NK-92 (cell line): ENCODE measurements around the gene DSTN.

Source experiments
- DNase-seq: peaks from one replicate; lab custom pipeline; 2025; ENCODE audit not compliant: unreplicated experiment; lab: John Stamatoyannopoulos, UW

Gene DSTN

DNA sequence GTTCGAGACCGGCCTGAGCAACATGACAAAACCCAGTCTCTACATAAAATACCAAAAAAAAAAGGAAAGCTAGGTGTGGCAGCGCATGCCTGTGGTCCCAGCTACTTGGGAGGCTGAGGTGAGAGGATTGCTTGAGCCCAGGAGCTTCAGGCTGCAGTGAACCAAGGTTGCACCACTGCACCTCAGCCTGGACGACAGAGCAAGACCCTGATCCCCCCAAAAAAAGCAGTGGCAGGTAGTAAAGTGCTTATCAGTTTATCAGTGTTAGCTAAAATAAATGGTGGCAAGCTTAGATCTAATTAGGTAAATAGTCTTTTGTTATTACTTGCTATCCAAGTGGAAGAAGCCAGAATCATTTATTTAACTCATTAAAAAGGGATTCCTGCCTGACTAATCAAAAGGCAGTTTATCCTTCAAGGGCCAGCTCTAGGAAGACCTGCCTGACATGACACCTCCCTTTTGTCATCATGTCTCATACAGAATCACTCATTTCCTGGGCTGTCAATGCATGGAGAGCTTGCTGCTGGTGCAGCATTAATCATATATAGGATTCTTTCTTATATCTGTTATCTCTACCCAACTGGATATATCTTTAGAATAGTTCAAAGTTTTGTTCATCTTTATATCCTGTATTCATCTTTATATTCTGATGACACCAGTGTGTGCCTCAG lies 9.6 kb downstream of the DSTN start:
- DNase-seq, result no peak

DNA sequence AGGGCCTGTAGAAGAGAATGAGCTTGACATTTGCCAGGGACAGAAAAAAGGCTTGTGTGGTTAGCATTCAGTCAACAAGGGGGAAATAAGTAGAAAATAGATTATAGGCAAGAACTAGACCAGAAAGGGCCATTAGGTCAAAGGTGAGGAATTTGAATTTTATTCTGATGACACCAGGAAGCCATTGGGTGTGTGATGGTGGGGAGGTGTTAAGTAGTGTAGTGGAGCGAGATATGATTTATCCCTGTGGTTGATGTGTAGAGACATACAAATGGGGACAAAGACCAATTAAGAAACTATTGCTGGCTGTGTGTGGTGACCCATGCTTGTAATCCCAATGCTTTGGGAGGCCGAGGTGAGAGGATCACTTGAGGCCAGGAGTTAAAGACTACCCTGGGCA lies 11.0 kb downstream of the DSTN start:
- no peak for DNase-seq

DNA sequence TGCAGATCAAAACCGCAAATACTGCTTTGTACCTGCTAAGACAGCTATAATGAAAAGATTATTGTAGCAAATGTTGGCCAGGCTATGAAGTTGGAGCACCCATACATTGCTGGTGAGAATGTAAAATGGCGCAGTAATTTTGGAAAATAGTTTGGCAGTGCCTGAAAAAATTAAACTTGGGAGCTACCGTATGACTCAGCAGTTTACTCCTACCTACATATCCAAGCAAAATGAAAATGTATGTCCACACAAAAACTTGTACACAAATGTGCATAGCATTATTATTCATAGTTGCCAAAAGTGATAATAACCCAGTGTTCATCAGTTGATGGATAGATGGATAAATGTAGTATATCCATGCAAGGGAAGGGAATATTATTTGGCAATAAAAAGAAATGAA lies 13.3 kb downstream of the DSTN start:
- DNase-seq, result no peak

DNA sequence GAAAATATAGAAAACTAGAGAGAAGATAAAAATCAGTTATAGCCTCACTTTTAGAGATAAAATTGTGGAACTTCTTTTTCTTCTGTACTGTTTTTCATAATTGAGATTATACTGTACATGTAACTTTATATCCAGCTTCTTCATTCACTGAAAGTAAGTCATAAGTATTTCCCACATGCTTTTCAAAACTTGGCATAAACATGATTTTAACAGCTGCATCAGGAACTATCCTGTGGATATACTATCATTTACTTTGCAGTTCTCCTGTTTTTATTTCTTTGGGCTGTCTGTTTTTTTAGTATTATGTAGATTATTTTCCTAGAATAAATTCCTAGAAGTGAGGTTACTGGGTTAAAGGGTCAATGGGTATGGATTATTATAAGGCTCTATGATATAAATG lies 14.8 kb downstream of the DSTN start:
- no peak for DNase-seq

DNA sequence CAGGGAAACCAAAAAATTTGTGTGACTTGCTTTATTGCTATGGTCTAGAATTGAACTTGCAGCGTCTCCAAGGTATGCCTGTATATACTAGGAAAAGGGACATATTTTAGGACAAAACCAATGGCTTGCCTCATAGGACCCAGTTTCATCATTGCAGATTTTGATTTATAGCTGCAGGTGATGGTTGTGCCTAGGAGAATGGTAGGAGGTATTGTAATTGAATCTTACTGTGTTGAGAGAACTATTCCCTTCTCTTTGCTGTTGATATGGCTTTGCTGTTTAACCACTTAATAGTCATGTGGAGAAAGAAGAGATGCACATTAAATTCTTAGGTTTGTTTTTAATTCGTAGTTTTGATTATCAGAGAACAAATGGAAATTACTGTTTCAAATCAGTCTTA lies 16.4 kb downstream of the DSTN start:
- DNase-seq, result no peak

DNA sequence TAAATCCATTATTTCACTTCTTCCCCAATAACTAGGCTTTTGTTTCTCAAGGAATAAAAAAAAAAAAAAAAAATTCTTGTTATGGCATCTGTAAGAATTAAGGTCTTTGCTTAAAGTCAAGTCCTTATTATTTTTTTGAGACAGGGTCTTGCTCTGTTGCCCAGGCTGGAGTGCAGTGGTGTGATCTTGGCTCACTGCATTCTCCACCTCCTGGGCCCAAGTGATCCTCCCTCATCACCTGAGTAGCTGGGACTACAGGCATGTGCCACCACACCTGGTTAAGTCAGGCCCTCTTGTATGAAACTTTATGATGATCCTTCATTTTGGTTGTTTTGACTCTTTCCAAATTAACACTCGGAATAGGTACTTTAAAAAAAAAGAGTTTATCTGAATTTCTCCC lies 17.3 kb downstream of the DSTN start:
- no peak for DNase-seq

DNA sequence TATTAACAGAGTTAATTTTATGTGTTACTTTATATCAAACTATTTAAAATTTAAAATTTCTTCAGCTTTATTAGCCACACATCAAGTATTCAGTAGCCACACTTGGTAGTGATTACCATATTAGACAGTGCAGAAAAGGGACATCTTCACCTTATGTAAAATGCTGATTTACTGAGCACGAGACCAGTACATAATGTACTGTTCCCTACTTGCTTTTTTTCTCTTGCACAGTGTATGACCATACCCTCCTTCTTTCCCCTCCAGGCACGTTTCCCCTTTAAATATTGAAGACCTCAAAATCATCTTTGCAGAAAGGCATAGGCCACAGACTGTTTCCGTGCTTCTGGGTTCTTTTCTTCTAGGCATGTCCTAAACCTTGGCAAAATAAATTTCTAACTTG lies 17.9 kb downstream of the DSTN start:
- DNase-seq, result no peak

DNA sequence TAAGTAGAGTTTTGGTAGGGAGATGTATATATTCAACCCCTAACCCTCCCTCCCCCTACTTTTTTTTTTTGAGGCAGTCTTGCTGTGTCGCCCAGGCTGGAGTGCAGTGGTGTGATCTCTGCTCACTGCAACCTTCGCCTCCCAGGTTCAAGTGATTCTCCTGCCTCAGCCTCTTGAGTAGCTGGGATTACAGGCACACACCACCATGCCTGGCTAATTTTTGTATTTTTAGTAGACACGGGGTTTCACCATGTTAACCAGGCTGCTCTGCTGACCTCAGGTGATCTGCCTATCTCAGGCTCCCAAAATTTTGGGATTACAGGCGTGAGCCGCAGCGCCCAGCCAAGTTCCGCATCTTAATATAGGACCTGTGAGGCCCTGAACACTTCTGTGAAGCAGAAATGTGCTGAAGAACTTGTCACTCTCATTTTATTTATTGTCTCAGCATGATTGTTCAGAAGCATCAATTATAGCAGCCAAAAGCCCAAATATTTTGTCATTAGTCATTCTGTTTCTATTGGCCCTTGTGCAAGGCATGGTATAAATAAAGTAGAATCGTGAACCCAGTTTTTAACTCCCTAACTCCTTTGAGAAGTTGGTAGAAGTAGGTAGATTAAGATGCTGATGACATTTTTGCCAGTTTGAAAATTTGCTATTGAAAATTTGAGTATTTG lies 19.4 kb downstream of the DSTN start:
- no peak for DNase-seq

DNA sequence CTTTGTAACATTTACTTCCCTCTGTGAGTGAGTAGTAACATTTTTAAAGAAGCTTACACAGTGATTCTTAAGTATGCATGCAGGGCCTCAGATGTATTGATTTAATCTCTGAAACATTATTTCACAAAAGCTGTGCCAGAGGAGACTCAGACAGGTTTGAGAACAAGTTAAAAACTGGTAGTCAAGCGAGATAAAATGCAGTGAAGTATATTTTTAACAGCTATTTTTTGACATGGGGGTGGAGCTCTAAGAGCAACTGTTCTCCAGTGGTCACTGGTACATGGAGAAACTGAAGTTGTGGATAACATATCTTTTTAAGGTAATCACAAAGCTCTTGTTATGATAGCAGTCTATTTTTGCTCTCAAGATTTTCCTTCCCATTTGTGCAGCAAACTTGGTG lies 20.4 kb downstream of the DSTN start:
- no peak for DNase-seq

DNA sequence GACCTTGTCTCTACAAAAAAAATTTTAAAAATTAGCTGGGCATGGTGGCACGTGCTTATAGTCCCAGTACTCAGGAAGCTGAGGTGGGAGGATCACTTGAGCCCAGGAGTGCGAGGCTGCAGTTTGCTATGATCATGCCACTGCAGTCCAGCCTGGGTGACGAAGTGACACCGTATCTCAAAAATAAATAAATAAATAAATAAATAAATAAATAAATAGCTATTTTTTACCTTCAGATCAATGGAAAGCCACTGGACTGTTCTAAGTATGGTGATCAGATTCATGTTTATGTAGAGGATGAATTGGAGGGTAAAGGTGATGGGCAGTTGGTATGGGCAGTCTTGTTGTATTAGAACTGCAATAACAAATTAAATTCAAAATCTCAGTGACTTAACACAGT lies 24.0 kb downstream of the DSTN start:
- no peak for DNase-seq

DNA sequence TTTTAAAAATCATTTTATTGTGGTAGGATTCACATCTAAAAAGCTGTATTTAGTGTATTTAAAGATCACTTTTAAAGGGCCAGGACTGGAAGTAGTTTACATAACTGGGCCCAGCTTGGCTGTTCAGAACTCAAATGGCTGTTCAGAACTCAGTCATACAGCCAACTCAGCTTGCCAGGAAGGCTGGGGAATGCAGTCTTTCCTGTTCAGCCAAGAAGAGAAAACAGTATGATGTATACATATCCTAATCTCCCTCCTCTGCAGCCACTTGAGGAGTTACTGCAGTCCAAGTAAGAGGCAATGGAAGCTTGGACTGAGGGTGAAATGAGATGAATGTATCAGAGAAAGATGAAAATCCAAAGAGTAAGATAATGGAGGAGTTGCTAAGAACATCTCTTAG lies 24.6 kb downstream of the DSTN start:
- DNase-seq, result no peak

DNA sequence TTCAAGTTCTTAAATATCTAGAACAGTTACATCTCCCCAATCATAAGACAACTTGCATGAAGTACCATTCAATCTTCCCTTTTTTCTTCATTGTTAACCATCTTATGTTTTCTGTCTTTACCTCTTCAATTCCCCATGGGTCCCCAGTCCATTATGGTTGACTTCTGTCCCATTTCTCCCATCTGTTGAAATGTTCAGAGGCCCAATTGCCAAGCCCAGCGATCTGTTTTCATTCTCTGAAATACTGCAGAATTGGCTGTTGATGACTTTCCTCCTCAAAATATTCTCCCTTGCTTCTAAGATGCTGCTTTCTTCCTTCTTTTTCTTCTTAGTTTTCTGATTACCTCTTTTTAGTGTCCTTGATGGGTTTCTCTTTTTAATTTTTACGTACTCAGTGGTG lies 26.0 kb downstream of the DSTN start:
- DNase-seq, result no peak

DNA sequence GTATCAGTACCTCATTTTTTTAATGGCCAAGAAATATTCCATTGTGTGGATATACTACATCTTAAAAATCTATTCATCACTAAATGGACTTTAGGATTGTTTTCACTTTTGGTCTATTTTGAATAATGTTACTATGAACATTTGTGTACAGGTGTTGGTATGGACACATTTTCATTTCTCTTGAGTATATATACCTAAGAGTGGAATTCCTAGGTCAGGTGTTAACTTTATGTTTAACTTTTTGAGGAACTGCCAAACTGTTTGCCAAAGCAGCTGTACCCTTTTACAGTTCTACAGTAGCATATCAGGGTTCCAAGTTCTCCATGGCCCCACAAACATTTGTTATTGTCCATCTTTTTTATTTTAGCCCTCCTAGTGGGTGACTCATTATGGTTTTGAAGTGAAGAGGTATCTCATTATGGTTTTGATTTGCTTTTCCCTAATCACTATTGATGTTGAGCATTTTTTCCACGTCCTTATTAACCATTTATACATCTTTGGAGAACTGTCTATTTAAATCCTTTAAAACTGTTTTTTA lies 28.2 kb downstream of the DSTN start:
- no peak for DNase-seq

DNA sequence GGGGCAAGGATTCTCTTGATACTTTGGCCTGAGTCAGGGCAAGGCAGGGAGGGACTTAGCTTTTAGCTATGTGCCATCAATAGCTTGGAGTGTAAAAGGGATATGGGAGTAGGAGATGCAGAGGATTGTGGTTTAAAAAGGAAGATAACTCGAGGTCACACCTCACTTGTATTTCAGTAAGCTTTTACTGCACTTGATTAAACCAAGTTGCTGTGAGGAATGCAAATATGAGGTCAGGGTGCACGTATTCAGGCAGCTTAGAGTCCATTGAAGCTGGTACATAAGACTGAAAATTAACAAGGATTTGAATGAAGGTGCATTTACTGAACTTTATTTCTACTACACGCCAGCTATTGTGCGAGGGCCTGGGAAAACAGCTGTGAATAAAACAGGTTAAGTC lies 32.1 kb downstream of the DSTN start:
- DNase-seq, result no peak

DNA sequence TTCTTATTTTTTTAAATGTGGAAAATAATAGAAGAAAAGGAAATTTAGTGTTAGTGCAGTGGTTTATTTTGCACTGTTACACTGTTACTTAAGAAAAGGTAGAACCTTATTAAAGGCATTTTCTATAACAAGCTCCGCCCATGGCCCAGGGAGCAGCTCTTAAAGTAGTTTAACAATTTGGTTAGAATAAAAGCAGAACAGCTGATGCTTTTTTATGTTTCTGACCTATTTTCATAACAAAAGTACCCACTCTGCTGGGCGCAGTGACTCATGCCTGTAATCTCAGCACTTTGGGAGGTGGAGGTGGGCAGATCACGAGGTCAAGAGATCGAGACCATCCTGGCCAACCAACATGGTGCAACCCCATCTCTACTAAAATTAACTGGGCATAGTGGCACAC lies 32.6 kb downstream of the DSTN start:
- no peak for DNase-seq

DNA sequence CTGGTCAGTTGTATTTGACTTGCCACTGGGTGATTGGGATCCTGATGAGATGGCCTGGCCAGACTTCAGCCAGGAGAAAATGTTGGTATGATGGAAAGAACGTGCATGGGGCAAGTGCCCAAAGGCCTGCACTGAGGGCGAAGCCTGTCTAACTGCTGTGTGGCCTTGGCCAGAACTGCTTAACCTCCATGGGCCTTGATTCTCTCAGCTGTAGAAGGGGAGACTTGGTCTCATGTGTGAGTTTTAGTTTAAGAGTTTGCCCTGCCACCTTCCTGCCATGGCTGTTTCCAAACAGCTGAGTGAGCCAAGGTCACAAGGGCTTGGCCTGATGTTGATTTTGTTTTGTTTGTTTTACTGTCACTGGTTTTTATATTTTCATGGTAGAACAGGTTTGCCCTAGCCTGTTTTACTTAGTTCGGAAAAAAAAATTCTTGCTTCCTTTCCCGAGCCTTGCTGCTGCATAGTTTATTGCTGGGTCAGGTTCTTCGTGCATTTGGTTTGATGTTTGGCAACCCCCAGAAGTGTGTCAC lies 35.3 kb downstream of the DSTN start:
- DNase-seq, result no peak

DNA sequence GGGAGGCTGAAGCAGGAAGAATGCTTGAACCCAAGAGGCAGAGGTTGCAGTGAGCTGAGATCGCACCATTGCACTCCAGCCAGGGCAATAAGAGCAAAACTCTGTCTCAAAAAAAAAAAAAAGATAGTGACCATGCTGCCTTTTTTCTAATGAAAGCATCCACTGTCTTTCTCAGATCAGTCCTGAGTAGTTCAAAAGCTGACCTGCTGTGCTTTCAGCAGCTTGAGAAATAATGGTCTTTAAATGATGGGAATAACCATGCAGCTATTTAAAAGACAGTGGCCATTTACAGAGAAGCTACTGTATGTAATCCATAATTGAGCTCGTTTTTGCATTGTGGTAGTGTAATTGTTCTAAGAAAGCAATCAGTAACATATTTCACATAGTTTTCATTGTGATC lies 36.1 kb downstream of the DSTN start:
- no peak for DNase-seq

DNA sequence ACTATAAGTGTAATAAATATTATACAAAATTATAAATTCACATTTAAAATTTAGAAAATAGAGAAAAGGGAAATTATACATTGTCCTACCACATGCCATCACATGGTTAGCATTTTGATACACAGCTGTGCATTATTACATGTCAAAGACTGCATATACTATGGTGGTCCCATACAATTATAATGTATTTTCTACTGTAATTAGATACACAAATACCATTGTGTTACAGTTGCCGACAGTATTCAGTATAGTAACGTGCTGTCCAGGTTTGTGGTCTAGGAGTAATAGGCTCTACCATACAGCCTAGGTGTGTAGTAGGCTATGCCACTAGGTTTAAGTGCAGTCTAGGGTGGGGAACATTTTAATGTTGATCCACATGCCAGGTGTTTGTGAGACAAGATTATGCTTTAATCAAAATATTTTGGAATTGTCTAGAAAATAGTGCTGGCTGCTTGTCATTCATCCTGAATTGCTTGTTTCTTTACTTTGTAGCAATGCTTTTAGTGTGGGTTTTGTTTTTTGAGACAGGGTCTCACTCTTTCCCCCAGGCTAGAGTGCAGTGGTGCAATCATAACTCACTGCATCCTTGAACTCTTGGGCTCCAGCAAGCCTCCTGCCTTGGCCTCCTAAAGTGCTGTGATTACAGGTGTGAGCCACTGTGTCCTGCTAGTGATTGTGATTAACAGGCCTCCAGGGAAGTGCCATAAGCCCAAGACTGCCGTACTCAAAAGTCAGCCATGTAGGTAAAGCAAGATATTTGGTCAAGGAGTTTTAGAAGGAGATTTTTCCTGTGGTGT lies 39.0 kb downstream of the DSTN start:
- DNase-seq, result no peak

DNA sequence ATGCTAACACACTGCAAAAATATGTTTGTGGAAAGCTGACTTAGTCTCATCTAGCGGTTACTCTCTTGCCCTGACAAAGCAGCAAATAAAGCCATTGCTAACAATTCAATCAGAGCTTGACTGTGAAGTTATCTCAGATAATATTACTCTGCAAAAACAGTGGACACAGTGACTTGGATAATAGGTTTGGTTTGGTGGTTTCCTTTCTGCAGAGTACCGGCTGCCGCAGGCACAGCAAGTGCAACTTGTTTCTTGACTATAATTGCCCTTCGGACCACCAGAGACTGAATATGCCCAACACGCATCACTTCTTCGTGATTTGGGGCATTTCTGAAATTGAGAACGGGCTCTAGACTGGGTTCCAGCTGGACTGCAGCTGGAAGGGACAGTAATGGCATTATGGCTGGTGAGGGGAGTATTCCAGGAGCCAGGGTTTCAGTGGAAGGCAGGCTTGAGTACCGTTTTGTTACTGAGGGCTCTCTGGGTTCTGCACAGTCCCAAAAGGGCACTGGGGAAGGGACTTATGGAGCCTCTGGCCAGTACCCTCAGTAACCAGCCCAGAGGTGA lies 40.0 kb downstream of the DSTN start:
- DNase-seq, result no peak

DNA sequence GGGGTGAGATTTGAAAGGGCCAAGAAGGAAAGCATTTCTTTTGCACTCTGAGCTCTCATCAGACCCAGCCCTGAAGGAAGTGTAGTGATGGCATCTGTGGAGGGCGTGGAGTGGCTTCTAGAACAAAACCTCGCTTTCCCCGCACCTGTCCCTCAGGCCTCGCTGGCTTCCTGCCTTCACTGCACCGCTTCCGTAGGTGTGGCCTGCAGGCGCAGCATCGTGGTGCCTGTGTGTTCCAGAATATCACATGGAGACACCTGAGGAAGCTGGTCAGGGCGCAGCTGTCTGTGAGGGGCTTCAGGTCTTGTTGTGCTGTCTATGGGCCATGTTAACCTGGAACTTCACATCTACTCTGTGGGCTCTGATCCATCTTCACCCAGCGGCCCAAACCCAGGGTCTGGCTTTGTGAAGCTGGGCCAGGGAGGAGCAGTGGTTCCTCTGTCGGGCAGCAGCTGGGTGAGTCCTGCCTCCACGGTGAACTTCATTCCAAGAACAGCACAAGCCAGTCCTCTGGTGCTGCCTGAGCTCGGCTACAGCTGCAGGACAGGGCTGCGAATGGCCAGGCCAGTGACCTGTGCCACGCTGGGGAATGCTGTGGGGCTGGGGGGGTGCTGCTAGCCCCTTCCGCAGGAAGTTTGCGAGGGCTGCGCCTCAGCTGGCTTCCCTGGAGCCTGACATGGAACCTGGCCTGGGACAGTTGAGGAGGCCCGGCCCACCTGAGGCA lies 40.9 kb downstream of the DSTN start:
- DNase-seq, result no peak

DNA sequence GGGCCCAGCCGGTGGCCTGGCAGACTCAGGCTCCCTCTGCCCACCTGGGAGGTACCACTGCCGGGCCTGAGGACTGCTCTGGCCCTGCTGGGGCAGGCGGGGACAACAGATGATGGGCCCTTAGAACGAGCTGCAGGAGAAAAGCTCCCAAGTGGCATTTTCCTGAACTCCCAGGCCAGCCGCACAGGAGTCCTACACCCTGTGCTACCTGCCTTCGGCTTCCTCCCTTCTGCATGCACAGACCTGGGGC lies 41.3 kb downstream of the DSTN start:
- DNase-seq, result no peak
